ENCODE data around the gene SOD1.
"Not testable (repeated sequence)": the region's sequence is repeated elsewhere in the genome, so short reads cannot be mapped to it uniquely, and the experiment has no call there.

DNA sequence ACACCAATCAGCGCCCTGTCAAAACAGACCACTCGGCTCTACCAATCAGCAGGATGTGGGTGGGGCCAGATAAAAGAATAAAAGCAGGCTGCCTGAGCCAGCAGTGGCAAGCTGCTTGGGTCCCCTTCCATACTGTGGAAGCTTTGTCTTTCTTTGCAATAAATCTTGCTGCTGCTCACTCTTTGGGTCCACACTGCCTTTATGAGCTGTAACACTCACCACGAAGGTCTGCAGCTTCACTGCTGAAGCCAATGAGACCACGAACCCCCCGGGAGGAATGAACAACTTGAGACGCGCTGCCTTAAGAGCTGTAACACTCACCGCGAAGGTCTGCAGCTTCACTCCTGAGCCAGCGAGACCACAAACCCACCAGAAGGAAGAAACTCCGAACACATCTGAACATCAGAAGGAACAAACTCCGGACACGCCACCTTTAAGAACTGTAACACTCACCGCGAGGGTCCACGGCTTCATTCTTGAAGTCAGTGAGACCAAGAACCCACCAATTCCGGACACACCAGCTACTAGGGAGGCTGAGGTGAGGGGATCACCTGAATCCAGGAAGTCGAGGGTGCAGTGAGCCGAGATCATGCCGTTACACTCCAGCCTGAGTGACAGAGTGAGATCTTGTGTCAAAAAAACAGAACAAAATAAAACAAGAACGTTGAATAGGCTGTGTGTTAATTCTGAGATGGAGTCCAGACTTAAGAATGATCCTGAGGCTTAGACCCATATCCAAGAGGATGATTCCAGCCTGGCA, 4.5 kb upstream of the SOD1 start:
- TF ChIP-seq CTCF (conservative IDR thresholded peaks at IDR 0.05; ENCODE audit: low read depth, low read length); EZH2 (IDR thresholded peaks at IDR 0.05; ENCODE audit: borderline replicate concordance, low read depth, low read length, poor library complexity, severe bottlenecking): not testable (repeated sequence)

Measured in A673 (cell line).